K562 (cell line): ENCODE results near the gene CFAP58. TPM values are rescaled to one million over a fixed set of nuclear protein-coding genes. Genes with fewer than 3 reads are reported as not detected.

ENCODE experiments used
- CHAMP1 ChIP-seq: fragments of 450-650 bp; IDR thresholded peaks from 2 replicates; pipeline ENCODE4 v1.6.1; 2016; ENCODE audit warnings: mild to moderate bottlenecking
- DDX20 ChIP-seq: fragments of 450-650 bp; IDR thresholded peaks from 2 replicates; pipeline ENCODE4 v1.6.1; 2016; ENCODE audit warnings: missing genetic modification characterization, low read depth, mild to moderate bottlenecking, missing compliant biosample characterization, moderate library complexity
- ESRRA ChIP-seq: fragments of 450-650 bp; IDR thresholded peaks from 2 replicates; pipeline ENCODE4 v1.6.1; 2014; ENCODE audit warnings: low read depth, mild to moderate bottlenecking, moderate library complexity, borderline replicate concordance
- ETV5 ChIP-seq: sonication (generic); formaldehyde crosslinking; IDR thresholded peaks from 2 replicates; pipeline ENCODE4 v1.4.0; 2020; ENCODE audit warnings: low read depth, mild to moderate bottlenecking, missing genetic modification reagents
- GATA2 ChIP-seq: sonication (generic); formaldehyde crosslinking; IDR thresholded peaks from 2 replicates; pipeline ENCODE4 v1.4.0; 2020; ENCODE audit warnings: mild to moderate bottlenecking, missing genetic modification reagents
- HCFC1 ChIP-seq: IDR thresholded peaks from 2 replicates; pipeline ENCODE4 v1.6.1; 2012; ENCODE audit warnings: low read depth, low read length, improper control_type of control experiment
- NCOR1 ChIP-seq: fragments of 450-650 bp; IDR thresholded peaks from 2 replicates; pipeline ENCODE4 v1.6.1; 2016; ENCODE audit warnings: mild to moderate bottlenecking, moderate library complexity
- PHF8 ChIP-seq: fragments of 200-600 bp; sonication (generic); IDR thresholded peaks from 2 replicates; pipeline ENCODE4 v1.6.1; 2012; ENCODE audit warnings: mixed run types, mild to moderate bottlenecking, inconsistent platforms, low read length, moderate library complexity, borderline replicate concordance
- PTTG1 ChIP-seq: fragments of 450-650 bp; IDR thresholded peaks from 2 replicates; pipeline ENCODE4 v1.6.1; 2016; ENCODE audit warnings: low read depth, mild to moderate bottlenecking, missing genetic modification characterization, missing compliant biosample characterization
- SAFB2 ChIP-seq: fragments of 200-400 bp; formaldehyde crosslinking; IDR thresholded peaks from 2 replicates; pipeline ENCODE4 v1.6.1; 2018; ENCODE audit warnings: borderline replicate concordance, low read length, low read depth, moderate library complexity; ENCODE audit not compliant: severe bottlenecking
- ZFP1 ChIP-seq: fragments of 450-650 bp; formaldehyde crosslinking; IDR thresholded peaks from 2 replicates; pipeline ENCODE4 v1.4.0; 2020; ENCODE audit warnings: mild to moderate bottlenecking, mixed read lengths
- ZNF445 ChIP-seq: fragments of 250-450 bp; sonication (Bioruptor Pico); IDR thresholded peaks from 2 replicates; pipeline ENCODE4 v1.4.0; 2020; ENCODE audit warnings: low read depth, mild to moderate bottlenecking, moderate library complexity
- ZNF609 ChIP-seq: sonication (generic); formaldehyde crosslinking; IDR thresholded peaks from 2 replicates; pipeline ENCODE4 v1.8.1; 2023; ENCODE audit warnings: missing genetic modification reagents, mild to moderate bottlenecking, borderline replicate concordance
- ZNF707 ChIP-seq: fragments of 250-450 bp; sonication (Bioruptor Pico); conservative IDR thresholded peaks from 2 replicates; pipeline ENCODE4 v1.8.0; 2022; ENCODE audit warnings: inconsistent platforms, mild to moderate bottlenecking, moderate library complexity
- polyA plus RNA-seq, 8 experiments: library from polyadenylated mRNA; depleted of rRNA in 4 of 8; stranded (reverse) in 5 of 8; unstranded in 3 of 8; fragments of >200 nt; fragmentation: Nextera tagmentation in 2 of 8; fragmentation: Illumina TruSeq in 1 of 8; extraction: Ambion mirVana in 2 of 8; extraction: Trizol in 1 of 8; gene quantifications; 2 replicates each; pipeline versions ENCODE4 v1.2.1 to v1.2.3, GENCODE V29; 2011 to 2014; ENCODE audit warnings: inconsistent platforms in 1 of 8, missing spikeins in 1 of 8
- total RNA-seq, 7 experiments: library from RNA; depleted of rRNA in 6 of 7; stranded (reverse); fragments of >200 nt in 6 of 7; fragmentation: Illumina TruSeq in 2 of 7; extraction: Trizol in 2 of 7; gene quantifications; 2 replicates each; pipeline versions ENCODE4 v1.2.1 to v1.2.3, GENCODE V29; 2011 to 2021; ENCODE audit warnings: low replicate concordance in 1 of 7
- TF ChIP-seq, protein P1 (sequence below): fragments of 450-650 bp; IDR thresholded peaks from 2 replicates; pipeline ENCODE4 v1.6.1; 2017; ENCODE audit warnings: antibody characterized with exemption, mild to moderate bottlenecking

Gene CFAP58
- total and polyA plus RNA-seq, 9 of the 15 experiments (the other 6 are each of a cell fraction or from before 2014, with no cell fraction given), result 0.08 to 2.0 (median 0.71) TPM

- TF ChIP-seq DDX20 (tag), result no peak
- TF ChIP-seq ETV5 (CRISPR knock-in tag), result 0 out of 2 replicates have a peak, but pooled peaks have one; percentile 48
- no peak for TF ChIP-seq HCFC1
- TF ChIP-seq ZFP1, result no peak
- no peak for TF ChIP-seq ZNF707
- TF ChIP-seq, protein P1, sequence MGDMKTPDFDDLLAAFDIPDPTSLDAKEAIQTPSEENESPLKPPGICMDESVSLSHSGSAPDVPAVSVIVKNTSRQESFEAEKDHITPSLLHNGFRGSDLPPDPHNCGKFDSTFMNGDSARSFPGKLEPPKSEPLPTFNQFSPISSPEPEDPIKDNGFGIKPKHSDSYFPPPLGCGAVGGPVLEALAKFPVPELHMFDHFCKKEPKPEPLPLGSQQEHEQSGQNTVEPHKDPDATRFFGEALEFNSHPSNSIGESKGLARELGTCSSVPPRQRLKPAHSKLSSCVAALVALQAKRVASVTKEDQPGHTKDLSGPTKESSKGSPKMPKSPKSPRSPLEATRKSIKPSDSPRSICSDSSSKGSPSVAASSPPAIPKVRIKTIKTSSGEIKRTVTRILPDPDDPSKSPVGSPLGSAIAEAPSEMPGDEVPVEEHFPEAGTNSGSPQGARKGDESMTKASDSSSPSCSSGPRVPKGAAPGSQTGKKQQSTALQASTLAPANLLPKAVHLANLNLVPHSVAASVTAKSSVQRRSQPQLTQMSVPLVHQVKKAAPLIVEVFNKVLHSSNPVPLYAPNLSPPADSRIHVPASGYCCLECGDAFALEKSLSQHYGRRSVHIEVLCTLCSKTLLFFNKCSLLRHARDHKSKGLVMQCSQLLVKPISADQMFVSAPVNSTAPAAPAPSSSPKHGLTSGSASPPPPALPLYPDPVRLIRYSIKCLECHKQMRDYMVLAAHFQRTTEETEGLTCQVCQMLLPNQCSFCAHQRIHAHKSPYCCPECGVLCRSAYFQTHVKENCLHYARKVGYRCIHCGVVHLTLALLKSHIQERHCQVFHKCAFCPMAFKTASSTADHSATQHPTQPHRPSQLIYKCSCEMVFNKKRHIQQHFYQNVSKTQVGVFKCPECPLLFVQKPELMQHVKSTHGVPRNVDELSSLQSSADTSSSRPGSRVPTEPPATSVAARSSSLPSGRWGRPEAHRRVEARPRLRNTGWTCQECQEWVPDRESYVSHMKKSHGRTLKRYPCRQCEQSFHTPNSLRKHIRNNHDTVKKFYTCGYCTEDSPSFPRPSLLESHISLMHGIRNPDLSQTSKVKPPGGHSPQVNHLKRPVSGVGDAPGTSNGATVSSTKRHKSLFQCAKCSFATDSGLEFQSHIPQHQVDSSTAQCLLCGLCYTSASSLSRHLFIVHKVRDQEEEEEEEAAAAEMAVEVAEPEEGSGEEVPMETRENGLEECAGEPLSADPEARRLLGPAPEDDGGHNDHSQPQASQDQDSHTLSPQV, result peak; percentile 66
- no peak for TF ChIP-seq ZNF609 (CRISPR knock-in tag)
- peak; percentile 11; the same call in 1 of the 2 replicates for TF ChIP-seq GATA2 (CRISPR knock-in tag)
- TF ChIP-seq NCOR1, result peak; percentile 74
- no peak for TF ChIP-seq PTTG1 (tag)
- no peak for TF ChIP-seq ESRRA
- TF ChIP-seq PHF8, result no peak
- TF ChIP-seq SAFB2, result no peak
- TF ChIP-seq CHAMP1, result no peak
- TF ChIP-seq ZNF445 (CRISPR knock-in tag), result no peak
These were observed 21.2 kb upstream of the CFAP58 start (continued) for GRCh38 chr10:104332243-104333031.
